8988T (cell line): ENCODE data around the gene FYN.

Source experiments
- DNase-seq: peaks from one replicate; pipeline ENCODE4 v3.0.0; 2011

Gene FYN

DNA sequence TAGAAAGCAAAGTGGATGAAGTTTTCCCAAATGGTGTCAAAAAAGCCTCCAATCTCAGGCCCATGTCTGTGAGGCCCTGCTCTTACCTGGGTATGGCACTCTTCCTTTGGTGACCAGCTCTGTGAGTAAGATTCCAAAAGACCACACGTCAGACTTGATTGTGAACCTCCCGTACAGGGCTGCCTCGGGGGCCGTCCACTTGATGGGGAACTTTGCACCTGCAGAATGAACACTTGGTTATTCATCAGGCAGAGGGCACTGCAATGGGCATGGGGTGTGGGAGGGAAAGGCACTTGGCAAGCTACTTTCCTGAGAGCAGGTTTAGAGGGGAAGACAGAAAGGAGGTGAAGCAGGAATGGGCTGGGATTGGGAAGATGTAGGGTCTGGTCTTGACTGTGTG is 198.8 kb downstream of the FYN start:
- DNase-seq, result no peak

DNA sequence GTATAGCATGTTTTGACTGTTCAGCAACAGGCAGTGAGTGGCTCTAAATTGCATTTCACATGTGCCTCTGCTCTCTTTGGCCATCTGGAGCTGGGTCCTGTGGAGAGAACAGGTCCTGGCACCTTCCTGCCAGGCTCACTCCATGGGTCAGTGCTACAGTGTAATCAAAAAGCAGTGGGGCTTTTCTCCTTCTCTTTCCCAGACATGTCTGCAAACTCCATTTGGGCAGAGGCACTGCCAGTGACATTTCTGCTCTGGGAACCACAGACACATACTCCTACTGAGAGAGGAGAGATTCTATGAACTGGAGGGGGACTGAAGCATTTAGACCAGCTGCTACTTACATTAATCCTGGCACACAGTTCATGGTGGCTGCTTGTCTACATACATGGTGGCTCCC is 199.3 kb downstream of the FYN start:
- DNase-seq, result no peak

DNA sequence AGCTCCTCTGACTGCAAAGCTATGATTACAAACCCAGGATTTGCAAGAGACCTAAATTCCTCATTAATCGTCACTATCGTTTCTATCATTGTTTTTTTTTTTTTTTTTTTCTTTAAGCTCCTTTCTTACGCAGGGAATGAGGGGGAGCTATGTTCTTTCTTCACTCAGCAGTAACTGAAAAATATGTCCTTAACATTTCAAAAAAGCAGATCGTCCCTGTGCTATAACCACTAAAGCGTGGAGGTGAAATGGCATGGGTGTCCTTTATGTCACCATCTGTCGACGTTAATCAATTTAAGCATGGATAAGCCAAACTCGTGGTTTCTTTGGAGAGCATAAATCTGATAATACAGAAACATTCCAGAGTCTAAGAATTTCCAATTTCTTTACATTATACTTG is 199.7 kb downstream of the FYN start:
- DNase-seq, result no peak

DNA sequence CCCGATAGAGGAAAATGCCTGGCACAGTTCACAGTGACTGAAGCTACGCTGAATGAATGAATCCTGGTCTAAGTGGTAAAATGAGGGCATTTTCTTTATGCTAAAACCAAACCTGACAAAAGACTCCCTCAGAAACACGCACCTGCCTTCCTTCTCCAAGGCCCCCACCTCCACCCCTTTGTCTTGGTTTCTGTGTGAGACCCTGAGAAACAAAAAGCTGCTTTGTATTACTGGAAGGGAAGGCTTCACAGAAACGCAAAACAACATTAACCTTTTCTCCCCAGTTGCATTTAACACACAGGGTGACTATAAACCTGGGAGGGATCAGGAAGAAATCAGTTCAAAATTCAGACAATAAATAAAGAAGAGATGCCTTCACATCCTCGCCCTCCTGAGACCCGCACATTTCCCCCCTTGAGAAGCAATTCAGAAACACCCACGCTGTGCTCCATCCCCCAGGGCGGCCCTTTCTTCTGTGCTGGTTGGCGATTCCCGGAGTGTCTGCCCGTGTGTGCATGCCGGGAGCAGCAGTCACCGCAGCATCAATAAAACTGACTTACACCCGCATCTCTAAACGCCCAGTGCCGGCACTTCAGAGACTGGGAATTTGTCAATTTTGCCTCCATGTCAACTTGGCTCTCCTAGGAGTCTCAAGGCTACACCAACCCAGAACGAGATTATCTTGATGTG is 200.3 kb downstream of the FYN start:
- no peak for DNase-seq

DNA sequence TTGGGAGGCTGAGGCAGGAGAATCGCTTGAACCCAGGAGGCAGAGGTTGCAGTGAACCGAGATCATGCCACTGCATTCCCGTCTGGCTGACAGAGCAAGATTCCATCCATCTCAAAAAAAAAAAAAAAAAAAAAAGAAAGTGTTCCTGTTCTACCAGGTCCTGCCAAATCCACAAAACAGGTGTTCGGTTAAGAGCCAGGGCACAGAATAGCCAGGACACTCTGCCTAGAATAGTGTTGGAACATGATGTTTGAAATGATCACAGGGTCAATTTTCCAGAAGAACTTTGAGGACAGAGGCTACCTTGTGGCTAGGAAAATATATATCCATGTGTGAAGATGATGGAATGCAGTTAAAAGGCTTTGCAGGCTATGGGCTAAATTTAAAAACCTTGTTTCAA is 203.9 kb downstream of the FYN start:
- no peak for DNase-seq

DNA sequence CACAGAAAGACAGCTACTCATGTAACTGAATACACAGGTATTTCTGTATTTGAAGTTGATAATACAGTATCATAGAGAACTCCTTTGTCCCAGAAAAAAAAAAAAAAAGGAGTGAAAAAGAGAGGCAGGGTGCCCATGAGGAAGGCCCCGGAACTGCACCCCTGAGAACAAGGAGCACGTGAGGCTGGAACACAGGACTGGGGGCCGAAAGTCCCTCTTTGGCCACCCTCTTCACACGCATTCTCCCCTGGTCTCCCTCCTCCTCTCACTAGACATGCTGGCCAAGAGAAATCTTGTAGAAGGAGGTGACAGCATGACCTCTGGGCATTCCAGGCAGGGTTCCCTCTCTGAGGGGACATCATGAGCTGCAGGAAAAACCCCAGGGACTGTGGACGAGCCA is 204.8 kb downstream of the FYN start:
- DNase-seq, result no peak

DNA sequence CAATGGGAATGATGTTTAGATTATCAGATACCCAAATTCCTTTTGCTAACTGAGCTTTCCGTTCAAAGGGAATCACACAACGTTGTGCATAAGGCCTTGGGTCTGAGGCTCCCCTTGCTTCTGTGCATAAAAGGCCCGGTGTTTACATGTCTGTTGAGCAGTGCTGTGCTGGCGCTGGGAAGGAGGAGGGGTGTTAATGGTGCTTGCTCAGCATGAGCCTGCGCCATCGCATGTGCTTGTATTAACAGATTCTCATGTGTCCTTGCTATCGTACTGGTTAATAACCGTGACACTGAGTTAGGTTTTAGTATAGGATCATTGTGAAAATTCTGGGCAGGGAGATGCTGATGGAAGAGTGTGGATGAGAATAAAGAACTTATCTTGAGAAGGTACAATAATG is 205.3 kb downstream of the FYN start:
- DNase-seq, result no peak

DNA sequence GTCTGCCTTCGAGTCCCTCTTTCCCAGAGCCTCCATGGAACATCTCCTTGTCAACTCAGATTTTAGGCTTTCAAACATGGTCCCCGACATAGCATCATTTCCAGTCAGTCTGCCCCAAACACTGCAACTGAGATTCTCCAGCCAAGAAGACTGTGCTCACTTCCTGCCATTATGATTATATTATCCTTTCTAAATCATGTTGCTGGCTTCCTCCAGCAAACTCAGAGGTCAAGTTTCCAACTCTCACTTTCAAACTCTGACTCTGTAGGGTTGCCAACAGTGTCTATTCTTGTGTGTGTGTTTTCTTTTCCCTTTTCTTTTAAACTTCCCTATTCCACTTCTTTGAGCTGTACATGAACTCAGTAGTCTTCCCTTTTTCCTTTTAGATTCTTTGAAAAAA is 206.4 kb downstream of the FYN start:
- DNase-seq, result no peak

DNA sequence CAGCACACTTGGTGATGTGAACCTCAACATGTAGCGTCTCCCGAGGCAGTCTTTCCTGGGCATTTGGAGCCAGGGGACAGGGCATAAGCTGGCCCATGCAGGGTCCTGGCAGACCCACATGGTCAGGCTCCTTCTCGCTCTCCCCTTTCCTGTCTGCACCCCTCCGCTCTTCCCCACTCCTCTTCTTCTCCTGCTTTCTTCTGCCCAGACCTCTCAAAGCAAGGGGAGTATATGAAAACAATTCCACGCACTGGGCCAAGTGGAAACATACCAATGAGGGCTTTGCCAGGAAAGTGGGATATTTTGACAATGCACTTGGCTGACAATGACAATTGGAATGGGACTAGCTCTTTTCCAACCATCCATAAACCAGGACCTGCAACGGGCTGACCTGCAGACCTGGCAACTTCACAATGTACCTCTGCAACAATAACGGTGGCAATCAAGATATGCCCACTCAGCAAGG is 208.7 kb downstream of the FYN start:
- no peak for DNase-seq

DNA sequence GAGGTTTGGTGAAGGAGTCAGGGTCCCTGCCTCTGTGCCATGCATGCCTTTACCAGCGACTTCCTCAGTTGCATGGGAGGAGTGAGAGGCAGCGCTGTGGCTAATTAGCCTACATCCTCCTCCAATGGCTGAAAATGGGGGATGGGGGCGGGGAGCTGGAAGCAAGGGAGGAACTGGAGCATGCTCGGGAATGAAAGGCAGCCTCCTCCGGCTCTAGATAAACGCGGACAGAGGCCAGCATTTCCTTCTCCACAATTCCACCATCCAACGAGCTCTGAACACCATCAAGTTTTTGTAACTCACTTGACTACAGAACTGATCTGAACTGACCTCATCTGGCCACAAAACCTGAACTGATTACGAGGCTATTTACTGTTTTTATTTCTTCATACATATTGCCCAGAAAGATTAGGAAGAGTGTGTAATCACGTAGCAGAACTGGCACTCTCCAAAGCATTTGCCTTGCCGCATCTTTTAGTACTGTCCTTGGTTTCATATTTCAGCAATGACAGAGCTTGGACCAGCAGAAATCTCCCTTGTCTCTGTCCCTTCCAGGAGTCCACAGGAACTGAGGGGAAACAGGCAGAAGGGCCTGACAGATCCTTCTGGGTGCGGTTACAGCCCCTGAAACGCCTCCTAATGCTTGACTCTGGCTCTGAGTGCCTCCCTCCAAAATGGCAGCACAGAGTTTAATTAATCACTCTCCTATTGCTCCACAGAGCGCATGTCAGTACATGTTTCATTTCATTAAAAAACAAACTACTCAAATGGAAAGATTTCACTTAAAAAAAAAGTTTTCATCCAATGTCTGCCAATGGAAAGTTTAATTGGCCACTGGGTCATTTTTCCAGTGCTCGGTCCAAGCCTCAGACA is 209.3 kb downstream of the FYN start:
- DNase-seq, result no peak

DNA sequence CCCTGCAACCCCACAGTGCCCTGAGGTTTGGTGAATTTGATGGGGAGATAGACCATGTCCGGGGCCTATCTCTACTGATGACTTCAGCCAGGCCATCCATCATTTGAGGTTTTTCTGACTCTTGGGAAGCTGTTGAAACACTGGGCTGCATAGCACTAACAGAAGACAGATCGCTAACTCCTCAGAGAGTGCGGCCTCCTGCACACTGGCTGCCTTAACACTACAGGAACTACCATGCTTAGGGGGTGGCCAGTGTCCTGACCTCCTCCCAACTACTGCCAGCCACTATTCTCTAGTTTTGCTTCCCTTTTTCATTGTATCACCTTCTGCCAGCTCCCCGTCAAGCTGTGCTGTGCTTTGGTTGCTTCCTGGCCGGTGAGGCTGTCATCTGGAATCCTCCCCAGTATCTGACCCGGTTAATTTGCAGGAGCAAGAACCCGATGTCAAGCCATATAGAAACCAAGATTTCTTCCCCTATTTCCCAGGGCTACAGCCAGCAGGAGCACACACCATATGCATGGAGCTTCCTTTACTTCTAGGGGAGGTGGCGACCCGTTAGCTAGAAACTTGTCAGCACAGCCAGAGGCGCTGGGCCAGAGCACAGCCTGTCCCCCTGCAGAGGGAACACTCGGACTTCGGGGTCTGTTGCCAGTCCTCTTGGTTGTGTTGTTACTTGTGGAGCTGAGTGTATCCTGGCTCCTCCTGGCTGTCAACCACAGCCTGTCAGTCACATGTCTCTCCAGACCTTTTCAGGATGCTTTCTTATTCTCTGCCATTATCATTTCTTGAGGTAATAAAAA is 210.3 kb downstream of the FYN start:
- no peak for DNase-seq

DNA sequence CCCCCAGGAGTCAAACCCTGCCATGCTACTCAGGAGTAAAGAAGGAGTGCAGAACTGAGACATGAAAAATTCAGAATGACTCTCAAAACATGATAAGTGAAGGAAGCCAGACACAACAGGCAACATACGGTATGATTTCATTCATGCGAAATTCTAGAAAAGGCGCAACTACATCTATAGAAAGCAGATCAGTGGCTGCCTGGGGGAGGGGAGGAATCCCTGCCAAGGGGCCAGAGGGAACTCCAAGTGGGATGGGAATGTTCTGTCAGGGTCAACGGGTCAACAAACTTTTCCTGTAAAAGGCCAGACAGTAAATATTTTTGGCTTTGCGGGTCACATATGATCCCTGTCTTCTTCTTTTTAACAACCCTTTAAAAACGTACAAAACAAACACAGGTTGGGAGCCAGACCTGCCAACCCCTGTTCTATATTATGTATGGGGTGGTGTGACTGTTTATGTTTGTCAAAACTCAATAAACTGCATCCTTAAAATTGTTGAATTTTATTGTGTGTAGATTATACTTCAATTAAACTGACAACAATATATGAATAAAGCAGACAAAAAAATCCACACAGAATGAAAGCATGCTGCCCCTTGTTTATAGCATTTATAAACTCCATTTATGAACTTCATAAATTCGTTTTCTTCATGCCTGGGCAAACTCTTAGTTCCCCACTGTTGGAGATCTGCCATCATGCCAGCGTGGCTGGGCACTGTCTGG is 211.0 kb downstream of the FYN start:
- no peak for DNase-seq

DNA sequence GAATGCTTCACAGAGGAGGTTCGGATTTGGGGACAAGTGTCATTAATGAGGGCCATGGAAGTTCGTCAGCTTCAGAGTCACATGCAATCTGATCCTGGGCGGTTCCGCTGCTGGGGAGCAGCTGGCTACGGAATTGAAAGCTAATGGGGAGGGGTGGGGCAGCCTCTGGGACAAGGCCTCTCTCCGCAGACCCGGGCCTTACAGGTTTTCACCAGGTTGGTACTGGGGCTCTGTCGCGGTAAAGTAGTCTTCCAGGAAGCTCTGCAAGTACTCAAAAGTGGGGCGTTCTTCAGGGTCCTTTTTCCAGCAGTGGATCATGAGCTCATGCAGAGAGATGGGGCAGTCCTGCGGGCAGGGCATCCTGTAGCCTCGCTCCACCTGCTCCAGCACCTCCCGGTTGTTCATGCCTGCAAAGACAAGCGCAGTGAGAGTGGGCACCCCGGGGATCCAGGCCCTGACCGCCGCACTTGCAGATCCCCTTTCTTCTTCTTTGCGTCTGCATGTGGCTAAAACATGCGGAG is 211.7 kb downstream of the FYN start:
- DNase-seq, result no peak

DNA sequence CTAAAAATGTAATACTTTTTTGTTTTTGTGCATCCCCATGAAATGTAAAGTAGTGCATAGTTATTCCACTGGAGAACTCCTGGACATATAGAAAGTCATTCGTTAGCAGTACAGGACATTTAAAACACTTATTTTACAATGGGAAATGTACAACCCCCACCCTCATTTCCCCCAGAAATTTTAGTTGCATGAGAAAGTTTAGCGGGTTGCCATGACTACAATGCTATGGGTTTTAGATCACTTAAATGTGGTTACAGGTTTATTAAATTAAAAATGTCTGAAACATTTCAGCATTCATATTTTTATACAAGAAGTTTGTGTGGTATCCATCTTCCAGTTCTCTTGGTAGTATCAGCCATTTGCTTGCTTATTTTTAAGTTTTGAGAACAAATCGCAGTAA is 212.7 kb downstream of the FYN start:
- DNase-seq, result no peak

DNA sequence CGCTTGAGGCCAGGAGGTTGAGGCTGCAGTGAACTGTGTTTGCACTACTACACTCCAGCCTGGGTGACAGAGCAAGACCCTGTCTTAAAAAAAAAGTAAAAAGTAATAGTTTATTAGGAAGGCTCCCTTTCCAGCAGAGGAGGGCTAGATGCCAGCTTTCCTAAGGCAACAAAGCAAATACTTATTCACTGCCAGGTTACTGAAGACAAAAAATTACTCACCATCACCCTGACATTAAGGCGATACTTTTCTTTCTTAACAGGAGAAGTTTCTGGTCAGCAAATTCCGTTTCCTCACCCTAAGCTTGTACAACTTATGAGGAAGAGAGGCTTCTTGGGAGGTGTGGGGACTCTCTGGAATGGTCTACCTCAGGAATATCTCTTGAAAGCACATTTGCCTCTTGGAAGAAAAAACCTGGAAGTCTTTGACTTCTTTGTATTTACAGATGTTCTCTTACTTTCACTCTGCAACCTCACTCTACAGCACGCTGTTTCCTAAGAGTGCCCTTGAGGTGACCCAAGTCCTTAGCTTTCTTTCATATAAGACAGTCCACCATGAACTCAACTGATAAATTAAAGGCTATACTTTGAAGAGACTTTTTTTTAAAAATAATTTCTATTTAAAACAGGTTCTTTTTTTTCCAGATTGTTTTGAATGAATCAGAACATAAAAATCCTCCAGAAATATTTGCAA is 214.6 kb downstream of the FYN start:
- no peak for DNase-seq

DNA sequence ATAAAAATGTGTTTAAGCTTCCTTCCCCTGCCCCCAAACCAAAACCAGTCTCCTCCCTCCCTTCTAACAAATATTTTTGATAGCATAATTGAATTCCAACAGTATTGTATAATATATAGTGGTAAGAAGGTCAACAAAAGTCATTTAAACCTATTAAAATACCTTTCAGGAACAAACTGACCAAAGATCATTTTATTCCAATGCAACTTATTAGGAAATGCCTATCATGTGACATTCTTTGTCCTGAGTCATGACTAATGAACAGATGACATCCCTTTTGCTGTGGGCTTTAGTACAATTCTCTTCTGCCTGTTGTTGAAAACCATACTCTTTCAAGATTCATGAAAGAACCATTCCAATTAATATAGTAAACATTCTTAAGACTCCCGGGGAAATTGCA is 216.1 kb downstream of the FYN start:
- no peak for DNase-seq

DNA sequence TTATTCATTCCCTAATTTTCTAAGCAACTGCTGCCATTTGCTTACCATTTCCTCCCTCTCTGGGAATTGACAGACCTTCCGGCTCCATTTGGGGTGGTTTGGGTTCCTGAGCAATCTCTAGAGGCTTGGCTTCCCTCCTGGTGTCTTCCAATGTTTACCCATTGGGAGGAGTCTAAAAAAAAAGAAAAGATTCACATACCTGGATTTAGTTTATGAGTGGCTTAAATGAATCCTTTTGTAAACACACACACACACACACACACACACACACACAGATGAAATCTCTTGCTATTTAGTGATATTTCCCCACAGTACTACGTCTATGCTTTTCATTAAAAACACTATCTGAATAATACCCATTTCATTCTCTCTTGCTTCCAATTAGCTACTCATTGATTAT is 219.3 kb downstream of the FYN start:
- DNase-seq, result no peak

DNA sequence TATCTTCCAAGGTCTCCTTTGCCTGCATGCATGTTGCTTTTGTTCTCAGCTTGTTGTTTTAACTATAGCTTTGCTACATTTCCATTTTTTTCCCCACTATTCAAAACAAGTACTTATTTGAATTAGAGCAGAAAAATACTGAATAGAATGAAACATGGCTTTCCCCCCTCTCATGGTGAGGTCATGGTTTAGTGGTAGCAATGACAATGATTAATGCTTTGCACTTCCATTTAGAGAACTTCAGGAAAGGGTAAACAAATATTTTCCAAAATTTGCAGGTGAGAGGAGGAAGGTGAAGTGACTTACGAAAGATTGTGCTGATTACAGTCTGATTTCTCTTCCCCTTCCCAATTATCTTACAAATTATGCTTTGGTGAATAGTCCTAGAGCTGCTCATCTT is 219.8 kb downstream of the FYN start:
- DNase-seq, result no peak

DNA sequence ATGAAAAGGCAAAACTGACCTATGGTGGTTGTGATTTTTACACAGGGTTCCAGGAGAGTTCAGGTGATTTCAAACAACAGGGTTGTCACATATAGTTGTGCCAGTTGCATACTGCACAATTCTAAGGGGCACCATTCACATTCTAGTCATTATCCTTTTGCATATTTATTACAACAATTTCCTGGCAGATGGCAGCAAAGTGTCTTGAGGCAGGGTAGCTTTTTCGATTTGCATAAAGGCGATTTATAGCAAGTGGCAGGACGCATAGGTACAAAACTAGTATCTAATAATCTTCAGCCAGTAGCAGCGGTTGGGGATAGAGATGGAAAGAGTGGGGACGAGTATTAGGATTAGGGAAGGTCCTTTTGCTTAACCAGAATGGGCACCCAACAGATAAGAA is 221.1 kb downstream of the FYN start:
- no peak for DNase-seq

DNA sequence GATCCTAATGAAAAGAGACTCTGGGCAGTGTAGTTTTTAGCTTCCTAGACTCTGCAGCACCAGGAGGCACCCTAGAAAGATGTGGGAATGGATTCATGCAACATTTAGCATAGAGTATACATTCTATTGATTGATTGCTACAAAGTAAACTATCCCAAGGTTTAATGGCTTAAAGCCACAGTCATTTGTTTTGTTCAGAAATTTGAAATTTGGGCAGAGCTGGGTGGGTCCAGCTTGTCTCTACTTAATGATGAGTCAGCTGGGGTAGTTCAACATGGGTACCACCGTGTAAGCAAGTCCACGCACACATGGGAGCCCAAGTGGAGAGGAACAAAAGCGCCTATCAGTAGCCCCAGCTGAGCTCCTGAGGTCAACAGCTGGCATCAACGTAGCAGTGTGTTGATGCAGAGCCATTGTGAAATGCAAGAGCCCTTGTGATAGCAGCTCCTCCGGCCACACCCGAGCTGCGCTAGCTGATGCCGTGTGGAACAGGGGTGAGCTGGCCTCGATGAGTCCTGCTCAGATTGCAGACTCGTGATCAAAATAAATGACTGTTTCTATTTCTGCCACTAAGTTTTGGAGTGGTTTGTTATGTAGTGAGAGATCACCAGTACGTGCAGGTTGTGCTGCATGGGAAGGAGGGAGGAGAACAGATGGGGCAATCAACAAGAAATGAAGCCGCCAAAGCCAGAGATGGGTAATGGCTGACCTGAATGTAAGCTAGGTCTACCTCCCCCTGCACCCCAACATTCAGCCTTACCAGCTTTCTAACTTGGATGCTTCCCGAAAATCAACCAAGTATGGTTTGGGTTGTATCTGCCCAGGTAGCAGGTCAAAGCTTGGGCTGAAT is 221.8 kb downstream of the FYN start:
- no peak for DNase-seq

DNA sequence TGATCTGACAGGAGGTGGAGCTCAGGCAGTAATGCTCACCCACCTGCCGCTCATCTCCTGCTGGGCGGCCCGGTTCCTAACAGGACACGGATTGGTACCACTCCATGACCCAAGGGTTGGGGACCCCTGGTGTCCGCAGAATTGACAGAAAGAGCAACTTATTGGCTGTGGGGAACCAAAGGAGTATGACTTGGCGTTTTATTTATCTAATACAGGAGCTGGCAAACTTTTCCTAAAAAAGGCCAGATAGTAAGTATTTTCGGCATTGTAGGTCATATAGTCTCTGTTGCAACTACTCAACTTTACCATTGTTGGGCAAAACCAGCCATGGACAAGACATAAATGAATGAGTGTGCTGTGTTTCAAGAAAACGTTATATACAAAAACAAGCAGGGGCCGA is 223.2 kb downstream of the FYN start:
- DNase-seq, result no peak
